ENCODE data around the gene ADSS2.
"Not testable (repeated sequence)": the region's sequence is repeated elsewhere in the genome, so short reads cannot be mapped to it uniquely, and the experiment has no call there.

The ADSS2 gene

DNA sequence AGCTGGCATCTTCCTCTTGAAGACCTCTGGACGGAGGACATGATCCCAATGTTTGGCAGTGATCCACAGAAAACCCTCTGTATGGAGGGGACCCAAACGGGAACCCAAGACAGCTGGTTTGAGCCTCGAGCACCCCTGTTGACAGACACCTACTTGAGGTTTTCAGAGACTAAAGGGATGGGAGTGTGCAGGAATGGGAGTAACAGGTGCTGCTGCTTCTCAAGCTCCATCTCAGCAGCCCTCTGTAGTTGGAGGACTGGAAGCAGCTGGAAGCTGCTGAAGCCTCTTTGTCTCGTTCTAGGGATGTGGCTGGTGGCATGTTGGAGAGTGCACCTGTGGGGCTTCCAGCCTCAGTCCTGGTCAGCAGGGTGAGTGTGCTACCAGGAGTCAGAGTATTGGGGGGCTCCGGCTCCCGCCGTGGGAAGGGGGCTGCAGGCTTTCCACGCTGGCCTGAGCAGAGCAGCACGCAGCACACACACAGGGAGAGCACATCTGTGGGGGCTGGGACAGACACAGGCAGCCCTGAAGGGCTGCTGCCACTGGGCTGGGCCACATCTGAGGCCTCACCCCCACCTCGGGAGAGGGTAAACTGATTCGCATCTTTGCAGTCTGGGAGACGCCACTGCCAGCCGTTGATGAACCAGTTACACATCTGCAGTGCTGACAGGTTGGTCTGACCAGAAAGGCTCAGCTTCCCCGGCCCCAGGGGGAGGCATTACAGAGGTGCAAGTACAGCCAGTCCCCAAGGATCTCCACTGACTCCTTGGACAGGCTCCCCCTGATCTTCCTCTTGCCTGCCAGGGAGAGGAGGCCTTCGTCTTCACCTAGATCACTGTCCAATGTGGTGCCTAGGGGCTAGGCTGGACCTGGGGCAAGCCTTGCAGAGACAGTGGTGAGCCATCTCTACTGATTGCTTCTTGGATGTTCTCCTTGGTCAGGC, 56.6 kb downstream of the ADSS2 start:
- no peak for DNase-seq

- no peak for DNase-seq
Observed at GRCh38 chr1:244394346-244394745, 57.4 kb downstream of the ADSS2 start.

DNA sequence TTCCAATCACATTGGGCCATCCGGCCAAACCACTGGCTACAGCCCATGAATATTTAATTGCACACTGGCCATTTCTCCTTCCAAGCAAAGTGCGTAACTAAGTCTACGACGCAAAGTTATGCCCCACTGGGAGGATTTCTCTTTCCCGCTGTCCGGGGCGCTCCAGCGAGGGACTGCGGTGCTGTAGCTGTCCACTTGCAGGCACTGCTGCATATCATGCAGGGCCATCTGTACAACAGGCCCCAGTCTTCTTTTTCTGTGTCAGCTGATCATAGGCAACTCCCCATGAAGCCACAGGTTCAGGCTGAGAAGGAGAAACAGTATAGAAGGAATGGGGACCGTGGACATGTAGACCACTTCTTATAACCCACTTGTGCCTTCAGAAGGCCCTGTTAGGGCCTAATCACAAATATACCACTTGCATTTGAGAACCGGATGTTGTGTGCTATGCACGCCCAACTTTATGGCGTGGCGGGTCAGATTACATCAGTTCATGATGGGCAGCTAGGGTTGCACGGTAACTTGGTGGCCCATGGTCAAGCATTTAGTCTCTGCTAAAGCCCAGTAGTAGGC, 58.0 kb downstream of the ADSS2 start:
- DNase-seq = no peak

- DNase-seq = no peak
Observed at GRCh38 chr1:244391761-244392160, 59.9 kb downstream of the ADSS2 start.

- DNase-seq = no peak
Observed at GRCh38 chr1:244388961-244389360, 62.7 kb downstream of the ADSS2 start.

GRCh38 chr1:244387415-244387814, 64.3 kb downstream of the ADSS2 start:
- no peak for DNase-seq

DNA sequence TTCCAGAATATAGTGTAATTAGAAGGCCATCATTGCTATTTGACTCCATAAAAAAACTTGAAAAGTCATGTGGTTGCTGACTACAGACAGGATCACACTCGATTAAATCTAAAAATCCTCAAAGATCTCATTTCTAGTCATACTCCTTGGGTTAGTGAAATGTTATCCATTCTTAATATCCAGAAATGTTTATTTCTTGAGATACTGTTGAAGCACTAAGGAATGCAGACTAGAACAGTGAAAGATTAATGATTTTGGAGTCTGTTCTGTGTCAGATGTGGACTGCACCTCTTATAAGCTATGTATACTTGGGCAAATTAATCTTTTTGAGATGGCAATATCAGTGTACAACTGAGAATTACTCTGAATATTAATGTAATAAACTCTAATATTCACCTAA, 65.1 kb downstream of the ADSS2 start:
- DNase-seq = no peak

- no peak for DNase-seq
Observed at GRCh38 chr1:244384066-244384465, 67.6 kb downstream of the ADSS2 start.

DNA sequence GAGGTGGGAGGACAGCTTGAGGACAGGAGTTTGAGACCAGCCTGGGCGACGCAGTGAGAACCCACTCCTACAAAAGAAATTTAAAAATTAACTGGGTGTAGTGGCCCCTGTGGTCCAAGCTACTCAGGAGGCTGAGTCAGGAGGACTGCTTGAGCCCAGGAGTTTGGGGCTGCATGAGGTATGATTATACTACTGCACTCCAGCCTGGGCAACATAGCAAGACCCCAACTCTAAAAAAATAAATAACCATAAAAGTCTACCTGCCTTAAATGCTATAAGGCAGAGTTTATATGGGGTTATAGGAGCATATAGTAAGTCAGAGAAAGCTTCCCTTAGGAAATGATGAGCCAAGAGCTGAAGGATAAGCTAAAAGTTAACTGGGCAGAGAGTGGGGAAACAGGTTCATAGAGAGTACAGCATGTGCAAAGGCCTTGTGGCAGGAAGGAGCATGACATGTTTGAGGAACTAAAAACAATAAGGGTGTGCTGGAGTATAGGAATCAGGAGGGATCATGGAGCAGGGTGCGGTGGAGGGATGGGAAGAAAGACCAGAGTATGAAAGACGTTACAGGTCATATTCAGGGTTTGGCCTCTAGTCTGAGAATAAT, 68.3 kb downstream of the ADSS2 start:
- no peak for DNase-seq

GRCh38 chr1:244381878-244382565, 69.7 kb downstream of the ADSS2 start:
- no peak for DNase-seq

DNA sequence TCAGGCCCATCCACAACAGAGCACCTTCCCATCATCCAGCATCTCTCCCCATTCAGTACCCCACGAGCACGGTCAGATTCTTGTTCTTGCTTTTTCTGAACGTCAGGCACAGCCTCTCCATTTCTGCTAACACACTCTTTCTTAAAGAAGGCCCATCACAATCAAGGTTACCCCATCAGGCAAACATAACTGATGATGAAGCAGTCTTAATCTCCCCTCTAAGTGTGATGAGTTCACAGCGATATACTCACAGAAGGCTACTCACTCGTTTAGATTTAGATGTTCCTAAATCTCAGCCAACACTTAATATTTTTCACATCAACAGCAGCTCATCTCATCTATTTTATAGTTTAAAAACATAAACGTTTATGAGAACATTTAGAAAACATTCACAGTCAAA, 75.6 kb downstream of the ADSS2 start:
- DNase-seq = no peak

DNA sequence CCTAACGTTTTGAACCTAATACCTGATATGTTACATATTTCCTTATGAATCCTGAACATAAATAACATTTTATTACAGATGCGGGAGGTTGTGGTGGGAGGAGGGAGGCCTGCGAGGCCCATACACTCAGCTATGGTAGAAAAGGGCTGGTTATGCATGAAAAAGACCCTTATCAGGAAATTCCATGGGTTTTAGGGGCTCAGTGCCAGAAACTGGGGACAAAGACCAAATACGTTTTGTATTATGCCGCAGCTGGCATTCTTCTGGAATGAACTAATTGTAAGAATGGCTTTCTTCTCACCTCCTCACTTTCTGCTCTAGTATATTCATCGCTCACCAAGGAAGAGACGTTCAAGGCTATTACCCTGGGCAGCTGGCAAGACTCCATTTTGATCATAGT, 76.7 kb downstream of the ADSS2 start:
- no peak for DNase-seq

DNA sequence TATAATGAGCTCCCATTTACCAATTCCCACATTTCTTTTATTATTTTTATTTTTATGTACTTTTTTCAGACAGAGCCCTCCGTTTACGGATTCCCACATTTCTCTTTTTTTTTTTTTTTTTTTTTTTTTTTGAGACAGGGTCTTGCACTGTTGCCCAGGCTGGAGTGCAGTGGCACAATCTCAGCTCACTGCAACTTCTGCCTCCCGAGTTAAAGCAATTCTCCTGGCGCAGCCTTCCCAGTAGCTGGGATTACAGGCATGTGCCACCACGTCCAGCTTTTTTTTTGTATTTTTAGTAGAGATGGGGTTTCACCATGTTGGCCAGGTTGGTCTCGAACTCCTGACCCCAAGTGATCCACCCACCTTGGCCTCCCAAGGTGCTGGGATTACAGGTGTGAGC, 77.2 kb downstream of the ADSS2 start:
- DNase-seq = not testable (repeated sequence)

DNA sequence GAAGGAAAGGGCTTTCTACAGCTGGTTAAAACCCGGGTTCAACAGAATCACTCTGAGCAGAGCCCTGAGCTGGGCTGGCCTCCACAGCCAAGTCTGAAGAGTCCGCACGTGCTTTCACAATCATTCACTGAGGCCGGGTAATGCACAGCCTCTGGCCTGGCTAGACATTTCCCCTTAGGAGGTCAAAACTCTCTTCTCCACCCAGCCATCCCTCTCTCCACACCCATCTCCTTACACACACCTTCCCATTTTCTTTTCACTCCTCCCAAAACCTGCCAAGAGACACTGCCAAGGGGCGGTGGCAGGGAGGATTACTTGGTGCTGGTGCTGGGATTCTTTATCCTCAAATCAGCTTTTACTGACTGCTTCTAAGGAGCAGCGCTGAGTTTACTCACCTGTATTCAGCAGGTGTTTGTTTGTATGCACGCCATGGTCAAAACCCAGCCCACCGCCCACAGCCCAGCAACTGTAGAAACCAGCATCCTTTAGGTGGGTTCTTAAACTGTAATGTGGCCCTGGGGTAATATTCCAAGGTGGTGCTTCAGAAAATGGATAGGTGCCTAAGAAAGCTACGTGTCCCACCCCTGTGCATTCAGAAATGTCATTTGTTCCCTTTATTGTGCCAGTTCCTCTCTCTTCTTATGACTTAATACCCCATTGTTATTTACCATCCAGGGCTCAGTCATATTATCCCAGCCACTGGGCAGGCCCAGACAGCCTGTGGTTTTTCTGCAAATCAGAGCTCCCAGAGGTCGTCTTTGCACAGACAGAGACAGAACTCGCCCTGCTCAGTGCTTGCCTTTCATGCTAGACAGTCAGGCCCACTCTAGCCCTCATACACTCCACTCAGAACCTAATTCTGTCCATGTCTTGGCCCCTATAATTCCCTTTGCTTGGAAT, 80.2 kb downstream of the ADSS2 start:
- DNase-seq = peak; percentile 61

GRCh38 chr1:244370060-244370637, 81.6 kb downstream of the ADSS2 start:
- no peak for DNase-seq

GRCh38 chr1:244369256-244370057, 82.3 kb downstream of the ADSS2 start:
- peak; percentile 86 for DNase-seq

- no peak for DNase-seq
Observed at GRCh38 chr1:244368279-244368678, 83.4 kb downstream of the ADSS2 start.

DNA sequence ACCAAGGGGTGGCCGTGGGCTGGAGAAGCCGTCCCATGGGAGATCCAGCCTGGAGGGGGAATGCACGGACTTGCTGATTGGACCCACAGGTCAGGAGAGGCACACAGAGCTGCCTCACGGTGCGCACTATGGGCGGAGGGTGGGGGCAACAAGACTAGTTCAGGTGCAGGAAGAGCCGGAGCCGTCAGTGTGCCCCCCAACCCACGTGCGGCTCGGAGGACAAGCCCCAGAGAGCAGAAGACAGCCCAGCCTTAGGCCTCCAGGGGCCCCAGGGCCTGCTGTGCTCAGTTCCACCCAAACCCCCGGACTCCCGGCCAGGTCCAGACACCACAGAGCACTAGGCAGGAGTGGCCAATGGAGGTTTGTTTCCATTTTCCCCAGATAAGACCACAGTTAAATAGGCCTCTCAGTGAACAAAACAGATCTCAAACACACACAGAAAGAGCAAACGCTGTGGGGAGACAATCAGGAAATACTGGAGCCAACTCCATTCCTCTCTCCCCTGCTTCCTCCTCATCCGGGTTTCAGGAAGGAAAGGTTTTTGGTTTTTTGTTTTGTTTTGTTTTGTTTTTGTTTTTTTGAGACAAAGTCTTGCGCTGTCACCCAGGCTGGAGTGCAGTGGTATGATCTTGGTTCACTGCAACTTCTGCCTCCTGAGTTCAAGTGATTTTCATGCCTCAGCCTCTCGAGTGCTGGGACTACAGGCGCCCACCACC, 84.2 kb downstream of the ADSS2 start:
- no peak for DNase-seq

DNA sequence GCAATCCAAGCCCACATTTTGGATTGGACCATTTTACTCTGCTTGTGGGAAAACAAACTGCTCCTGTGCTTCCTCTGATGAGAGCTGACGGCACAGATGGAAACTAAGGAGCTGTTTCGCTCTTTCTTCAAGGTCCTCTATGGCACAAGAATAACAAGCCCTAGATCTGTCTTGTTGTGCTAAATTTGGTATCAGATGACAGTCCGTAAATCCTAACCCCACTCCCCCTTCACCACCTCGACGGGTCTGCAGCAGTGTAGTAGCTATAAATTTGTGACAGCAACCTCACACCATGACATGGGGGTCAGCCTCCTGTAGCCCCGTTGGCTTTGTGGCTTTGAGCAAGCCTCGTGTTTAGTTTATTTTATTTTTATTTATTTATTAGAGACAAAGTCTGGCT, 85.9 kb downstream of the ADSS2 start:
- no peak for DNase-seq

DNA sequence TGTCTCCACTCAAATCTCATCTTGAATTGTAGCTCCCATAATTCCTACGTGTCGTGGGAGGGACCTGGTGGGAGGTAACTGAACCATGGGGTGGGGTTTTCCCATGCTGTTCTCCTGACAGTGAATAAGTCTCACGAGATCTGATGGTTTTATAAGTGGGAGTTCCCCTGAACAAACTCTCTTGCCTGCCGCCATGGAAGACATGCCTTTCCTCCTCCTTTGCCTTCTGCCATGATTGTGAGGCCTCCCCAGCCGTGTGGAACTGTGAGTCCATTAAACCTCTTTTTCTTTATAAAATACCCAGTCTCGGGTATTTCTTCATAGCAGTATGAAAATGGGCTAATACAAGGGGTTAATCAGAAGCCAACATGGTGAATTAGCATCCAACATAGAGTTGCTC, 86.4 kb downstream of the ADSS2 start:
- not testable (repeated sequence) for DNase-seq
